MCF 10A (cell line): Measurements from ENCODE around the gene ATOH8. TPM values are rescaled to one million over a fixed set of nuclear protein-coding genes. Genes with fewer than 3 reads are reported as not detected.

ENCODE experiments used
- BruUV-seq: library from RNA; stranded (reverse); fragments of 400-500 nt; replicated peaks from 2 replicates; lab custom pipeline; 2021; lab: Mats Ljungman, UMichigan
- CTCF ChIA-PET: fragments of 300-600 bp; sonication (Branson Sonifier 250); formaldehyde crosslinking; extraction: SDS; loops from one replicate; lab custom pipeline; 2021; ENCODE audit warnings: antibody characterized with exemption, inconsistent platforms; lab: Yijun Ruan, JAX
- POLR2A ChIA-PET: fragments of 300-600, 350-650 bp; sonication (Branson Sonifier 250); formaldehyde crosslinking; extraction: SDS; loops from one replicate; lab custom pipeline; 2020; ENCODE audit warnings: antibody characterized with exemption, inconsistent platforms; lab: Yijun Ruan, JAX
- DNase-seq: peaks from one replicate; pipeline ENCODE4 v3.0.0-alpha.2; 2018; ENCODE audit not compliant: unreplicated experiment
- H3K27ac Mint-ChIP-seq: one replicate; pipeline ENCODE4 v1.8.0; 2022; ENCODE audit warnings: mild to moderate bottlenecking, low read depth, mixed read lengths; ENCODE audit not compliant: unreplicated experiment
- H3K27me3 Mint-ChIP-seq: one replicate; pipeline ENCODE4 v1.8.0; 2022; ENCODE audit warnings: mixed read lengths; ENCODE audit not compliant: insufficient read depth, unreplicated experiment
- H3K36me3 Mint-ChIP-seq: one replicate; pipeline ENCODE4 v1.8.0; 2022; ENCODE audit warnings: mild to moderate bottlenecking, moderate library complexity, mixed read lengths; ENCODE audit not compliant: insufficient read depth, unreplicated experiment
- H3K4me1 Mint-ChIP-seq: one replicate; pipeline ENCODE4 v1.8.0; 2022; ENCODE audit warnings: mixed read lengths; ENCODE audit not compliant: insufficient read depth, unreplicated experiment
- H3K4me3 Mint-ChIP-seq: one replicate; pipeline ENCODE4 v1.8.0; 2022; ENCODE audit warnings: mild to moderate bottlenecking, moderate library complexity, mixed read lengths; ENCODE audit not compliant: unreplicated experiment
- H3K9me3 Mint-ChIP-seq: one replicate; pipeline ENCODE4 v1.8.0; 2022; ENCODE audit warnings: mixed read lengths; ENCODE audit not compliant: unreplicated experiment
- intact Hi-C: fragments of 100-400 bp; cut with micrococcal nuclease; formaldehyde crosslinking; loops from 2 replicates; pipeline ENCODE4 v1.14.1; 2022
- total RNA-seq: library from RNA; stranded (reverse); gene quantifications from 2 replicates; pipeline ENCODE4 v1.2.3, GENCODE V29; 2022
- TF ChIP-seq, protein P1 (sequence below): fragments of 200-600 bp; IDR thresholded peaks from one replicate; pipeline ENCODE4 v1.8.0; 2022; ENCODE audit warnings: antibody characterized with exemption, mild to moderate bottlenecking; ENCODE audit not compliant: unreplicated experiment

The ATOH8 gene
- total RNA-seq, 1 experiment from 2014 or later = 0.72 TPM

DNA sequence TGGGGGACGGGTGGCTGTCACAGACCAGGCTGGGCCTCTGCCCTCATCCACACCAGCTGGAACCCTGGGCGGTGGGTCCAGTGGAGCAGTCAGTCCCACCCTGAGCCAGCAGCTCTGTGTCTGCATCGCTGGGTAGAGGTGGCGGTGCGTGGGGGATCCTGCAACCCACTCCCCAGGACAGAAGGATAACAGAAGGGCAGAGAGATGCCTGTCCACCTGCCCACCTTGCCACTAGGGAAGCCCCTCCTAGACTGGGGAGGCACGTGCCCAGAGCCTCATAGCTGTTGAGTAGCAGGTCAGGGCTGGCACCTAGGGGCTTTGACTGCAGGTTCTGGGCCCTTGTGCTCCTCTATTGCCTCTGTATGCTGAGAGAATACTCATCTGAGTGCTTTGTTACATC is 2.4 kb downstream of the ATOH8 start:
- Mint-ChIP-seq H3K27ac (no peak overlapping the region), H3K27me3 (peaks cover 32% of the 10 kb centered on the region), H3K9me3 (no peaks in the 10 kb centered on the region), H3K4me1 (peaks cover 9% of the 10 kb centered on the region), H3K36me3 (no peaks in the 10 kb centered on the region), H3K4me3 (no peak overlapping the region)
- intact Hi-C loops = no loop called here
- TF ChIP-seq, protein P1, sequence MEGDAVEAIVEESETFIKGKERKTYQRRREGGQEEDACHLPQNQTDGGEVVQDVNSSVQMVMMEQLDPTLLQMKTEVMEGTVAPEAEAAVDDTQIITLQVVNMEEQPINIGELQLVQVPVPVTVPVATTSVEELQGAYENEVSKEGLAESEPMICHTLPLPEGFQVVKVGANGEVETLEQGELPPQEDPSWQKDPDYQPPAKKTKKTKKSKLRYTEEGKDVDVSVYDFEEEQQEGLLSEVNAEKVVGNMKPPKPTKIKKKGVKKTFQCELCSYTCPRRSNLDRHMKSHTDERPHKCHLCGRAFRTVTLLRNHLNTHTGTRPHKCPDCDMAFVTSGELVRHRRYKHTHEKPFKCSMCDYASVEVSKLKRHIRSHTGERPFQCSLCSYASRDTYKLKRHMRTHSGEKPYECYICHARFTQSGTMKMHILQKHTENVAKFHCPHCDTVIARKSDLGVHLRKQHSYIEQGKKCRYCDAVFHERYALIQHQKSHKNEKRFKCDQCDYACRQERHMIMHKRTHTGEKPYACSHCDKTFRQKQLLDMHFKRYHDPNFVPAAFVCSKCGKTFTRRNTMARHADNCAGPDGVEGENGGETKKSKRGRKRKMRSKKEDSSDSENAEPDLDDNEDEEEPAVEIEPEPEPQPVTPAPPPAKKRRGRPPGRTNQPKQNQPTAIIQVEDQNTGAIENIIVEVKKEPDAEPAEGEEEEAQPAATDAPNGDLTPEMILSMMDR = no peak
- ChIA-PET CTCF (interaction anchor here (1.0 to 2.3 kb wide), 5 partner anchors 13 to 119 kb away, joined by 3 to 8 read pairs (median 3); no protein-coding TSS in a partner anchor), POLR2A (interaction anchor here (0.6 to 0.7 kb wide), 2 partner anchors 14 to 312 kb away, joined by 3 read pairs; no protein-coding TSS in a partner anchor)
- no TSS peak for BruUV-seq
- DNase-seq = no peak

DNA sequence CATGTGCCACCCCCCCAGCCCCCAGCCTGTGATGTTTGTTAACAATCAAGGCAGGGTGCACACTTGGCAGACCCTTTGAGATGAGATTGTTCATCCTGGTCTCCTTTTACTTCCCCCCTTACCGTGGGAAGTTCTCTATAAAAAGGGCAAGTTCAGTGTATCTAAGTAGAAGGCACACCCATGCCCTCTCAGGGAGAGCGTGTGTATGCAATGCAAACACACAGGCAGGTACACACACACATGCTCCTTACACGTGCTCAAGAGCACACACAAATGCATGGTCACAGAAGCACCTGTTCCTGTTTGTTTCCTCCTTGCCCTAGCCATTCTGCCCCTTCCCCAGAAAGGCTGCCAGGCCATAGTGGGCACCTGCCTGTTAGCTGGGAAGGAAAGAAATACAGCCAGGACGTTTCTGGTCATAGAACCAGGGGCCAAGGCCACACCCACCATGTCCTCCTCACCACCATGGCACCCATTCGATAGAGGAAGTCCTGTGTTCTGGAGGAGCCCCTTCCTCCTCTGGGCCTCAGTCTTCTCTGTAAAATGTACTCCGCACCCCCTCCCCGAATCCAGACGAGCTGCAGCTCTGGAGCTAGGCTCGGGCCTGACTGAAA is 3.1 kb downstream of the ATOH8 start:
- Mint-ChIP-seq H3K27ac (no peak overlapping the region), H3K27me3 (peaks cover 25% of the 10 kb centered on the region), H3K4me1 (peaks cover 9% of the 10 kb centered on the region), H3K9me3 (no peaks in the 10 kb centered on the region), H3K4me3 (no peak overlapping the region), H3K36me3 (no peaks in the 10 kb centered on the region)
- ChIA-PET POLR2A (interaction anchor here (0.6 to 0.7 kb wide), 2 partner anchors 14 to 172 kb away, joined by 3 read pairs; no protein-coding TSS in a partner anchor), CTCF (interaction anchor here (1.0 to 2.3 kb wide), 4 partner anchors 16 to 120 kb away, joined by 3 to 9 read pairs (median 6); no protein-coding TSS in a partner anchor)
- no TSS peak for BruUV-seq
- intact Hi-C loops = no loop called here
- no peak for DNase-seq
- TF ChIP-seq, protein P1 = no peak

DNA sequence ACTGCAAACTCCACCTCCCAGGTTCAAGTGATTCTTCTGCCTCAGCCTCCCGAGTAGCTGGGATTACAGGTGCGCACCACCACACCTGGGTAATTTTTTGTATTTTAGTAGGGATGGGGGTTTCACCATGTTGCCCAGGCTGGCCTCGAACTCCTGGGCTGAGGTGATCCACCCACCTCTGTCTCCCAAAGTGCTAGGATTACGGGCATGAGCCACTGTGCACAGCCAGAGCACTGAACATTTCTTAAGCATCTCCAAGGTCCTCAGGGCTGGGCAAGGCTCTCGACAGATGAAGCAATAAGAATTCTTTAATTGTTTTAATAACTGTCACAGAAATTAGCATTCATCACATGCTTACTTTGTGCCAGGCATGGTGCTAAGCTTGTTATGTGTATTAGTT is 4.1 kb downstream of the ATOH8 start:
- ChIA-PET CTCF (interaction anchor here (0.6 to 2.3 kb wide), 5 partner anchors 8 to 121 kb away, joined by 3 to 9 read pairs (median 4); no protein-coding TSS in a partner anchor), POLR2A (interaction anchor here (0.6 to 0.7 kb wide), 3 partner anchors 14 to 171 kb away, joined by 3 to 4 read pairs (median 3); no protein-coding TSS in a partner anchor)
- Mint-ChIP-seq H3K4me3 (no peak overlapping the region), H3K36me3 (no peaks in the 10 kb centered on the region), H3K27ac (no peak overlapping the region), H3K9me3 (no peaks in the 10 kb centered on the region), H3K27me3 (peaks cover 16% of the 10 kb centered on the region), H3K4me1 (peaks cover 15% of the 10 kb centered on the region)
- intact Hi-C loops = no loop called here
- no TSS peak for BruUV-seq
- DNase-seq = no peak
- TF ChIP-seq, protein P1 = no peak
